ENCODE measurements around the gene FADS2.

Gene FADS2

DNA sequence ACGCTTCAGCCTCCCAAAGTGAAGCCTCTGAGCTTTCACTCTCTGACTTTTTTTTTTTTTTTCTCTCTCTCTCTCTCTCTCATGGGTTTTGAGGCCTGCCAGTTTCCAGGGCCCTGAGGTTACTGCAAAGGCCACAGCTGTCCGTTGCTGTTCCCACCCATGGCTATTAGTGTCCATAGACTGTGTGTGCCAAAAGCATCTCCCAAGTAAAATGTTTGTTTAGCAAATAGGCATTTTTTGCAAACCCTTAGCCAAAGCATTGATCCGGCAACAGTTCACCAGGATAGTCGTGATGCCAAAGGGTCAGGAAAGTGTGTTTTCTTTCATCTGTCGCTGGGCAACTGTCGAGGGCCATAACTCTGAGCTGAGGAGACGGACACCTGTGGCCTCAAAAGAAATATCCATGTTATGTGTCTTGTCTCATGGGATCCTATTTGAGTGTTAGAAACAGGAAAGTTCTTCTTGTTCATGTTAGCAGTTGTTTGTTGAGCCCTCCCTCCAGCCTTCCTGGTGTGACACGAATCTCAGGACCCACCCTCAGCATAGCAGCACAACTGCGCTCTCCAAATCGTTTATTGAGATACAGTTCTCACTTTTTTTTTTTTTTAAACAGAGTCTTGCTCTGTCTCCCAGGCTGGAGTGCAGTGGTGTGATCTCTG is 18.4 kb downstream of the FADS2 start:
- Histone ChIP-seq H3K4me1 (ENCODE audit: control insufficient read depth, low read length) (no peaks in the 10 kb centered on the region), H3K27me3 (ENCODE audit: control insufficient read depth, low read length) (no peaks in the 10 kb centered on the region), H3K79me2 (ENCODE audit: control insufficient read depth, low read length) (peaks cover 39% of the 10 kb centered on the region), H3K9me3 (ENCODE audit: control insufficient read depth, insufficient read depth, low read length) (no peaks in the 10 kb centered on the region), H3K27ac (ENCODE audit: low read depth, low read length) (no peak overlapping the region), H3K4me2 (ENCODE audit: low read length) (no peak overlapping the region), H3K36me3 (ENCODE audit: control insufficient read depth, low read length) (peaks cover 95% of the 10 kb centered on the region), H4K20me1 (ENCODE audit: control insufficient read depth, insufficient read depth, low read depth, low read length) (0 out of 2 replicates have a peak, but pooled peaks cover 7% of the 10 kb centered on the region), H3K4me3 (ENCODE audit: low read length) (no peak overlapping the region), H3K9me2 (replicated peaks; ENCODE audit: control insufficient read depth, low read length) (no peaks in the 10 kb centered on the region), H3F3A (ENCODE audit: control insufficient read depth, insufficient read depth) (0 out of 2 replicates have a peak, but pooled peaks cover 4% of the 10 kb centered on the region)
- TF ChIP-seq, protein P1, sequence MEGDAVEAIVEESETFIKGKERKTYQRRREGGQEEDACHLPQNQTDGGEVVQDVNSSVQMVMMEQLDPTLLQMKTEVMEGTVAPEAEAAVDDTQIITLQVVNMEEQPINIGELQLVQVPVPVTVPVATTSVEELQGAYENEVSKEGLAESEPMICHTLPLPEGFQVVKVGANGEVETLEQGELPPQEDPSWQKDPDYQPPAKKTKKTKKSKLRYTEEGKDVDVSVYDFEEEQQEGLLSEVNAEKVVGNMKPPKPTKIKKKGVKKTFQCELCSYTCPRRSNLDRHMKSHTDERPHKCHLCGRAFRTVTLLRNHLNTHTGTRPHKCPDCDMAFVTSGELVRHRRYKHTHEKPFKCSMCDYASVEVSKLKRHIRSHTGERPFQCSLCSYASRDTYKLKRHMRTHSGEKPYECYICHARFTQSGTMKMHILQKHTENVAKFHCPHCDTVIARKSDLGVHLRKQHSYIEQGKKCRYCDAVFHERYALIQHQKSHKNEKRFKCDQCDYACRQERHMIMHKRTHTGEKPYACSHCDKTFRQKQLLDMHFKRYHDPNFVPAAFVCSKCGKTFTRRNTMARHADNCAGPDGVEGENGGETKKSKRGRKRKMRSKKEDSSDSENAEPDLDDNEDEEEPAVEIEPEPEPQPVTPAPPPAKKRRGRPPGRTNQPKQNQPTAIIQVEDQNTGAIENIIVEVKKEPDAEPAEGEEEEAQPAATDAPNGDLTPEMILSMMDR (IDR thresholded peaks at IDR 0.05; ENCODE audit: low read depth, low read length, poor library complexity, severe bottlenecking) = no peak
- no peak for TF ChIP-seq EZH2phosphoT487 (IDR thresholded peaks at IDR 0.05; ENCODE audit: borderline replicate concordance, low read length)

DNA sequence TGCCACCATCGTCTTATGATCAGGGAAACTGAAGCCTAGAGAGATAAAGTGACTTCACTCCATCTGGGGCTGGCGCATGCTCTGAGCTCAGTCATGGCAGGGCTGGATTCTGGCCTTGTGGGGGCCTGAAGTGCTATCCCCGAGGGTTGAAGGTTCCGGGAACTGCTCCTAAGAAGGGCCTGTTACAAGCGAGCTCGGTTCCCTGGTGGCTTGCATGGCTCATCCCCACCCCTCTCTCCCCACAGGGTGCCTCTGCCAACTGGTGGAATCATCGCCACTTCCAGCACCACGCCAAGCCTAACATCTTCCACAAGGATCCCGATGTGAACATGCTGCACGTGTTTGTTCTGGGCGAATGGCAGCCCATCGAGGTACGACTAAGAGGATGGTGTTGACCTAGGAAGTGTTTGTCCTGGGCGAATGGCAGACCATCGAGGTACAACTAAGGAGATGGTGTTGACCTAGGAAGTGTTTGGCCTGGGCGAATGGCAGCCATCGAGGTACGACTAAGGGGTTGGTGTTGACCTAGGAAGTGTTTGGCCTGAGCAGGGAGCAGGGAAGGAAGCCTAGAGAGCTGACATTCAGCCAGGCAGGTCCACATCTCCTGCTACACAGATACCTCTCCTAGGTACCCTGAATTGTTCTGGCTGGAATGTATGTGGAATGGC is 19.9 kb downstream of the FADS2 start:
- H3K79me2 ChIP-seq (ENCODE audit: control insufficient read depth, low read length) = peaks cover 29% of the 10 kb centered on the region
- 0 out of 2 replicates have a peak, but pooled peaks cover 4% of the 10 kb centered on the region for H3F3A ChIP-seq (ENCODE audit: control insufficient read depth, insufficient read depth)
- no peaks in the 10 kb centered on the region for H3K9me3 ChIP-seq (ENCODE audit: control insufficient read depth, insufficient read depth, low read length)
- no peak overlapping the region for H3K4me3 ChIP-seq (ENCODE audit: low read length)
- TF ChIP-seq, protein P1 (IDR thresholded peaks at IDR 0.05; ENCODE audit: low read depth, low read length, poor library complexity, severe bottlenecking) = no peak
- no peak for TF ChIP-seq EZH2phosphoT487 (IDR thresholded peaks at IDR 0.05; ENCODE audit: borderline replicate concordance, low read length)
- 0 out of 2 replicates have a peak, but pooled peaks cover 4% of the 10 kb centered on the region for H4K20me1 ChIP-seq (ENCODE audit: control insufficient read depth, insufficient read depth, low read depth, low read length)
- no peak overlapping the region for H3K4me2 ChIP-seq (ENCODE audit: low read length)
- H3K36me3 ChIP-seq (ENCODE audit: control insufficient read depth, low read length) = peaks cover 93% of the 10 kb centered on the region
- H3K9me2 ChIP-seq (replicated peaks; ENCODE audit: control insufficient read depth, low read length) = no peaks in the 10 kb centered on the region
- H3K4me1 ChIP-seq (ENCODE audit: control insufficient read depth, low read length) = no peaks in the 10 kb centered on the region
- no peaks in the 10 kb centered on the region for H3K27me3 ChIP-seq (ENCODE audit: control insufficient read depth, low read length)
- no peak overlapping the region for H3K27ac ChIP-seq (ENCODE audit: low read depth, low read length)

DNA sequence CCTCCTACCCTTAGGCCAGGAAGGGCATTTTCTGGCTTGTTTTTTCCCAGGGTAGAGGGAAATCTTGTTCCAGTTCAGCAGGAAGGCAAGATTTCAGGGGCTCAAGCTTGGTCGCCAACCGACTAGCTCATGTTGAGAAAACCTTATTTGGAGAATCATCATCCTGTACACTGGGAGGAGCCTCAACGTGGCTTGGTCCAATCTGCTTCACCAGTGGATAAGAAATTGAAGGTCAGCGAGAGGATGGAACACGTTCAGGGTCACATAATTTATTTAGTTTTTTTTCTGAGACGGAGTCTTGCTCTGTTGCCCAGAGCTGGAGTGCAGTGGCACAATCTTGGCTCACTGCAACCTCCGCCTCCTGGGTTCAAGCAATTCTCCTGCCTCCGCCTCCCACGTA is 20.5 kb downstream of the FADS2 start:
- H3K27me3 ChIP-seq (ENCODE audit: control insufficient read depth, low read length) = no peaks in the 10 kb centered on the region
- H3K4me1 ChIP-seq (ENCODE audit: control insufficient read depth, low read length) = no peaks in the 10 kb centered on the region
- H3K9me3 ChIP-seq (ENCODE audit: control insufficient read depth, insufficient read depth, low read length) = no peaks in the 10 kb centered on the region
- H3K27ac ChIP-seq (ENCODE audit: low read depth, low read length) = no peak overlapping the region
- H3K36me3 ChIP-seq (ENCODE audit: control insufficient read depth, low read length) = peaks cover 92% of the 10 kb centered on the region
- TF ChIP-seq EZH2phosphoT487 (IDR thresholded peaks at IDR 0.05; ENCODE audit: borderline replicate concordance, low read length) = no peak
- TF ChIP-seq, protein P1 (IDR thresholded peaks at IDR 0.05; ENCODE audit: low read depth, low read length, poor library complexity, severe bottlenecking) = no peak
- H3K9me2 ChIP-seq (replicated peaks; ENCODE audit: control insufficient read depth, low read length) = no peaks in the 10 kb centered on the region
- no peak overlapping the region for H3K4me3 ChIP-seq (ENCODE audit: low read length)
- H3F3A ChIP-seq (ENCODE audit: control insufficient read depth, insufficient read depth) = 0 out of 2 replicates have a peak, but pooled peaks cover 4% of the 10 kb centered on the region
- H4K20me1 ChIP-seq (ENCODE audit: control insufficient read depth, insufficient read depth, low read depth, low read length) = 0 out of 2 replicates have a peak, but pooled peaks cover 4% of the 10 kb centered on the region
- no peak overlapping the region for H3K4me2 ChIP-seq (ENCODE audit: low read length)
- peaks cover 26% of the 10 kb centered on the region for H3K79me2 ChIP-seq (ENCODE audit: control insufficient read depth, low read length)
